ENCODE data around the gene SUN3. TPM values are rescaled to one million over a fixed set of nuclear protein-coding genes. Genes with fewer than 3 reads are reported as not detected.

The SUN3 gene
- total and polyA plus RNA-seq, 2 of the 13 experiments (the other 11 are each of a cell fraction or from before 2014, with no cell fraction given) = not detected

DNA sequence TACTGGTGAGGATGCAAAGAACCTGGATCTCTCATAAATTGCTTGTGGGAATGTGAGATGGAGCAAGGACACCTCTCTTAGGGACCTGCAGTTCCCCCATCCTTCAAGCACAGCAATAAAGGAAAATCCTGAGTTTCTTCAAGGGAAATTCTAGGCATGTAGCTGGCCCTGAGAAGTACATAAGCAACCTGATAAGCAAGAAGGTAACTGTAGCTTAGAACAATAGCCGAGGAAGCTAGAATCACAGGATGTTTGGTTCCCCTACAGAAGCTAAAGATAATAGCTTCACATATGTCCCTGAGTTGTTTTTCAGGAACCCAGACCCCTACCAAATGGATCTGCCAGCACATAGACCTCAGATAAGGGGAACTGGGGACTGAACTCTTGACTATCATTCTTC, 48.5 kb upstream of the SUN3 start:
- intact Hi-C loops (cut with micrococcal nuclease; ENCODE audit: unreplicated experiment) = no loop called here
- no peak overlapping the region for H3K9ac ChIP-seq (ENCODE audit: insufficient read depth, low read depth, low read length)
- H4K20me1 ChIP-seq (ENCODE audit: insufficient read depth, low read length) = no peaks in the 10 kb centered on the region
- H3K4me1 ChIP-seq (ENCODE audit: insufficient read depth, low read length) = no peaks in the 10 kb centered on the region
- ChIA-PET POLR2A (interaction anchor here (1.6 kb wide), 1 partner anchor 11 kb away, joined by 7 read pairs; the partner anchor contains the start of gene UPP1), CTCF (ENCODE audit: low intra/inter-chr PET ratio, low total read pairs) (no interaction called here)
- FAIRE-seq = no peak
- ATAC-seq = no peak
- 90% methylated on average over 1 of the region's 1 CpG for WGBS (ENCODE audit: low lambda C conversion rate)
- 0 out of 5 replicates have a peak, but pooled peaks cover 0 to 5% of the 10 kb centered on the region in 2 experiments for H3K27me3 ChIP-seq (ENCODE audit: control insufficient read depth in 1 of 2, insufficient read depth in 2 of 2, low read length in 2 of 2)
- H3K79me2 ChIP-seq (ENCODE audit: insufficient read depth, low read length) = no peaks in the 10 kb centered on the region
- in situ Hi-C loops (cut with HindIII; ENCODE audit: extremely low pct_ligation_motif_present, low pct_unique_long_range_greater_than_20kb) = no loop called here
- H3K36me3 ChIP-seq (replicated peaks in 1 of 2; ENCODE audit: control insufficient read depth in 1 of 2, insufficient read depth in 2 of 2, low read length in 2 of 2) = no peaks in the 10 kb centered on the region
- DNase-seq (ENCODE audit: low spot score) = no peak
- H3K4me2 ChIP-seq (ENCODE audit: low read depth, low read length) = no peak overlapping the region
- H2AFZ ChIP-seq (ENCODE audit: low read length) = no peak overlapping the region
- H3K4me3 ChIP-seq (replicated peaks in 1 of 3; ENCODE audit: insufficient read depth in 1 of 3, low read depth in 2 of 3, low read length in 3 of 3) = no peak overlapping the region
- no peaks in the 10 kb centered on the region for H3K9me3 ChIP-seq (ENCODE audit: low read length)
- no peak overlapping the region for H3K27ac ChIP-seq (ENCODE audit: extremely low read length, insufficient read depth, low read length)
- no TSS peak for BruUV-seq (replicated peaks)
- TF ChIP-seq SIX4 (CRISPR knock-in tag; IDR thresholded peaks at IDR 0.05) = no peak
- TF ChIP-seq, protein P1, sequence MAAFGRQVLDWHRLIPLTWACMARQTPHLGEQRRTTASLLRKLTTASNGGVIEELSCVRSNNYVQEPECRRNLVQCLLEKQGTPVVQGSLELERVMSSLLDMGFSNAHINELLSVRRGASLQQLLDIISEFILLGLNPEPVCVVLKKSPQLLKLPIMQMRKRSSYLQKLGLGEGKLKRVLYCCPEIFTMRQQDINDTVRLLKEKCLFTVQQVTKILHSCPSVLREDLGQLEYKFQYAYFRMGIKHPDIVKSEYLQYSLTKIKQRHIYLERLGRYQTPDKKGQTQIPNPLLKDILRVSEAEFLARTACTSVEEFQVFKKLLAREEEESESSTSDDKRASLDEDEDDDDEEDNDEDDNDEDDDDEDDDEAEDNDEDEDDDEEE (CRISPR knock-in tag; IDR thresholded peaks at IDR 0.05) = no peak
- TF ChIP-seq ZNF224 (CRISPR knock-in tag; IDR thresholded peaks at IDR 0.05) = no peak
- no peak for TF ChIP-seq DPF2 (CRISPR knock-in tag; IDR thresholded peaks at IDR 0.05; ENCODE audit: borderline replicate concordance, low read depth)
- no peak for TF ChIP-seq ZNF180 (CRISPR knock-in tag; IDR thresholded peaks at IDR 0.05; ENCODE audit: borderline replicate concordance, low read depth)
- TF ChIP-seq CBX5 (CRISPR knock-in tag; IDR thresholded peaks at IDR 0.05; ENCODE audit: borderline replicate concordance) = no peak
- TF ChIP-seq DR1 (CRISPR knock-in tag; IDR thresholded peaks at IDR 0.05) = no peak
- no peak for TF ChIP-seq ZNF431 (CRISPR knock-in tag; IDR thresholded peaks at IDR 0.05; ENCODE audit: borderline replicate concordance, low read depth)
- no peak for TF ChIP-seq ATRX (CRISPR knock-in tag; IDR thresholded peaks at IDR 0.05; ENCODE audit: borderline replicate concordance)
- TF ChIP-seq, protein P2, sequence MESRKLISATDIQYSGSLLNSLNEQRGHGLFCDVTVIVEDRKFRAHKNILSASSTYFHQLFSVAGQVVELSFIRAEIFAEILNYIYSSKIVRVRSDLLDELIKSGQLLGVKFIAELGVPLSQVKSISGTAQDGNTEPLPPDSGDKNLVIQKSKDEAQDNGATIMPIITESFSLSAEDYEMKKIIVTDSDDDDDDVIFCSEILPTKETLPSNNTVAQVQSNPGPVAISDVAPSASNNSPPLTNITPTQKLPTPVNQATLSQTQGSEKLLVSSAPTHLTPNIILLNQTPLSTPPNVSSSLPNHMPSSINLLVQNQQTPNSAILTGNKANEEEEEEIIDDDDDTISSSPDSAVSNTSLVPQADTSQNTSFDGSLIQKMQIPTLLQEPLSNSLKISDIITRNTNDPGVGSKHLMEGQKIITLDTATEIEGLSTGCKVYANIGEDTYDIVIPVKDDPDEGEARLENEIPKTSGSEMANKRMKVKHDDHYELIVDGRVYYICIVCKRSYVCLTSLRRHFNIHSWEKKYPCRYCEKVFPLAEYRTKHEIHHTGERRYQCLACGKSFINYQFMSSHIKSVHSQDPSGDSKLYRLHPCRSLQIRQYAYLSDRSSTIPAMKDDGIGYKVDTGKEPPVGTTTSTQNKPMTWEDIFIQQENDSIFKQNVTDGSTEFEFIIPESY (CRISPR knock-in tag; IDR thresholded peaks at IDR 0.05) = no peak
- TF ChIP-seq KLF12 (CRISPR knock-in tag; IDR thresholded peaks at IDR 0.05; ENCODE audit: borderline replicate concordance) = no peak
- TF ChIP-seq ZNF142 (CRISPR knock-in tag; IDR thresholded peaks at IDR 0.05) = no peak
- TF ChIP-seq, protein P3, sequence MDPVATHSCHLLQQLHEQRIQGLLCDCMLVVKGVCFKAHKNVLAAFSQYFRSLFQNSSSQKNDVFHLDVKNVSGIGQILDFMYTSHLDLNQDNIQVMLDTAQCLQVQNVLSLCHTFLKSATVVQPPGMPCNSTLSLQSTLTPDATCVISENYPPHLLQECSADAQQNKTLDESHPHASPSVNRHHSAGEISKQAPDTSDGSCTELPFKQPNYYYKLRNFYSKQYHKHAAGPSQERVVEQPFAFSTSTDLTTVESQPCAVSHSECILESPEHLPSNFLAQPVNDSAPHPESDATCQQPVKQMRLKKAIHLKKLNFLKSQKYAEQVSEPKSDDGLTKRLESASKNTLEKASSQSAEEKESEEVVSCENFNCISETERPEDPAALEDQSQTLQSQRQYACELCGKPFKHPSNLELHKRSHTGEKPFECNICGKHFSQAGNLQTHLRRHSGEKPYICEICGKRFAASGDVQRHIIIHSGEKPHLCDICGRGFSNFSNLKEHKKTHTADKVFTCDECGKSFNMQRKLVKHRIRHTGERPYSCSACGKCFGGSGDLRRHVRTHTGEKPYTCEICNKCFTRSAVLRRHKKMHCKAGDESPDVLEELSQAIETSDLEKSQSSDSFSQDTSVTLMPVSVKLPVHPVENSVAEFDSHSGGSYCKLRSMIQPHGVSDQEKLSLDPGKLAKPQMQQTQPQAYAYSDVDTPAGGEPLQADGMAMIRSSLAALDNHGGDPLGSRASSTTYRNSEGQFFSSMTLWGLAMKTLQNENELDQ (CRISPR knock-in tag; IDR thresholded peaks at IDR 0.05; ENCODE audit: borderline replicate concordance) = no peak

Data from HepG2 (cell line).